CD4-positive, alpha-beta T cell (primary cell): ENCODE measurements around the gene KRTAP10-8. TPM values are rescaled to one million over a fixed set of nuclear protein-coding genes. Genes with fewer than 3 reads are reported as not detected.
"Not testable (repeated sequence)": the region's sequence is repeated elsewhere in the genome, so short reads cannot be mapped to it uniquely, and the experiment has no call there.

Source experiments
- ATAC-seq: fragments of 200-7000 bp; cut with Tn5 transposase; one replicate; pipeline ENCODE4 v1.10.0; 2022; ENCODE audit warnings: mild to moderate bottlenecking; ENCODE audit not compliant: poor library complexity
- CTCF ChIA-PET: fragments of 350-600 bp; sonication (Branson Sonifier 250); formaldehyde crosslinking; loops from one replicate; lab custom pipeline; 2021; ENCODE audit warnings: antibody characterized with exemption, inconsistent platforms; lab: Charles Lee
- POLR2A ChIA-PET: fragments of 350-600 bp; sonication (Branson Sonifier 250); formaldehyde crosslinking; loops from one replicate; lab custom pipeline; 2021; ENCODE audit warnings: antibody characterized with exemption, inconsistent platforms; lab: Charles Lee
- DNase-seq, 14 experiments: peaks; one replicate each; pipeline ENCODE4 v3.0.0-alpha.2; 2013 to 2020; ENCODE audit warnings: mixed read lengths in 2 of 14
- H3K27ac ChIP-seq, 2 donors: one replicate each; pipeline versions ENCODE4 v1.5.1 to v1.7.0; 2013; ENCODE audit warnings: low read length in 2 of 2, low read depth in 1 of 2, mild to moderate bottlenecking in 1 of 2
- H3K27me3 ChIP-seq, 2 experiments: 1 replicate in 1 of 2; 2 replicates in 1 of 2; pipeline versions ENCODE4 v1.6.1 to v1.7.0; 2013; ENCODE audit warnings: low read length in 2 of 2, control low read depth in 1 of 2, mild to moderate bottlenecking in 1 of 2, moderate library complexity in 1 of 2; ENCODE audit not compliant: insufficient read depth in 2 of 2, control insufficient read depth in 1 of 2
- H3K36me3 ChIP-seq: one replicate; pipeline ENCODE4 v1.6.1; 2013; ENCODE audit warnings: low read length, control low read depth; ENCODE audit not compliant: insufficient read depth
- H3K4me1 ChIP-seq: one replicate; pipeline ENCODE4 v1.6.1; 2013; ENCODE audit warnings: low read length, control low read depth; ENCODE audit not compliant: insufficient read depth
- H3K4me3 ChIP-seq: one replicate; pipeline ENCODE4 v1.5.1; 2013; ENCODE audit warnings: mild to moderate bottlenecking, low read length, moderate library complexity
- H3K9me3 ChIP-seq, 2 experiments: 1 replicate in 1 of 2; 2 replicates in 1 of 2; pipeline versions ENCODE4 v1.6.1 to v1.7.0; 2013; ENCODE audit warnings: low read length in 2 of 2, mild to moderate bottlenecking in 2 of 2, control low read depth in 1 of 2, moderate library complexity in 1 of 2; ENCODE audit not compliant: control insufficient read depth in 1 of 2, insufficient read depth in 1 of 2
- H3K27ac Mint-ChIP-seq: one replicate; pipeline ENCODE4 v1.8.0; 2020; ENCODE audit warnings: mixed read lengths
- H3K27me3 Mint-ChIP-seq: one replicate; pipeline ENCODE4 v1.8.0; 2021; ENCODE audit warnings: mixed read lengths
- H3K36me3 Mint-ChIP-seq: one replicate; pipeline ENCODE4 v1.8.0; 2021; ENCODE audit warnings: low read depth, mixed read lengths
- H3K4me1 Mint-ChIP-seq: one replicate; pipeline ENCODE4 v1.8.0; 2021; ENCODE audit warnings: low read depth, mixed read lengths
- H3K4me3 Mint-ChIP-seq: one replicate; pipeline ENCODE4 v1.8.0; 2020; ENCODE audit warnings: mild to moderate bottlenecking, mixed read lengths
- H3K9me3 Mint-ChIP-seq: one replicate; pipeline ENCODE4 v1.8.0; 2020; ENCODE audit warnings: mixed read lengths
- intact Hi-C, 2 experiments: fragments of 100-400 bp; cut with DNase I in 1 of 2; cut with micrococcal nuclease in 1 of 2; formaldehyde crosslinking; loops; one replicate each; pipeline versions ENCODE4 v1.15.1 to v1.9.0; 2023 to 2025; cut with DNase I, micrococcal nuclease
- total RNA-seq, 174 experiments: library from RNA in 2 of 174; stranded (reverse) in 2 of 174; gene quantifications; one replicate each; pipeline ENCODE4 v1.2.3 and lab custom pipeline; 2021 to 2026
- TF ChIP-seq, protein P1 (sequence below): fragments of 200-600 bp; IDR thresholded peaks from one replicate; pipeline ENCODE4 v1.8.0; 2022; ENCODE audit warnings: antibody characterized with exemption, mild to moderate bottlenecking

The KRTAP10-8 gene
- total RNA-seq, 2 experiments from 2014 or later, result not detected

DNA sequence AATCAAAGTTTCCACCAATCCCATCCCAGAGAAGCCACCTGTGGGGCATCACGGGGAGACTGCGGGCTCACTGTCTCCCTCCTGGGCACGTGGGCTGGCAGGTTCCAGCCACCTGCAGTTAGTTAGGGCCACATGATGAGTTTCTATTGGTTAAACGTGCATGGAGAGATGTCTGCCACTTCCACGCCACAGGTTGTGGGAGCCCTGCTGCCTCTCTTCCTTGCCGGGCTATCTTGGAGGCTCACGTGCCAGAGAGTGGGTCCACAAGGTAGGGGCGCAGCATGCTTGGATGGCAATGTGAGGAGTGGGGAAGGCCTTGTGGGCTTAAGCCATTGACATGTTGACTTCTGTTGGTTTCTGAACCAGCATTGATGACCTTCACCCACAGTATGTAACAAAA, 8.0 kb upstream of the KRTAP10-8 start:
- DNase-seq (no peak), ATAC-seq (no peak)
- Mint-ChIP-seq H3K4me3 (no peak overlapping the region), H3K27me3 (peaks cover 4% of the 10 kb centered on the region), H3K9me3 (peaks cover 4% of the 10 kb centered on the region), H3K27ac (no peak overlapping the region), H3K4me1 (no peaks in the 10 kb centered on the region), H3K36me3 (no peaks in the 10 kb centered on the region)
- POLR2A ChIA-PET, result no interaction called here
- H3K27me3 ChIP-seq, result no peaks in the 10 kb centered on the region
- TF ChIP-seq, protein P1, sequence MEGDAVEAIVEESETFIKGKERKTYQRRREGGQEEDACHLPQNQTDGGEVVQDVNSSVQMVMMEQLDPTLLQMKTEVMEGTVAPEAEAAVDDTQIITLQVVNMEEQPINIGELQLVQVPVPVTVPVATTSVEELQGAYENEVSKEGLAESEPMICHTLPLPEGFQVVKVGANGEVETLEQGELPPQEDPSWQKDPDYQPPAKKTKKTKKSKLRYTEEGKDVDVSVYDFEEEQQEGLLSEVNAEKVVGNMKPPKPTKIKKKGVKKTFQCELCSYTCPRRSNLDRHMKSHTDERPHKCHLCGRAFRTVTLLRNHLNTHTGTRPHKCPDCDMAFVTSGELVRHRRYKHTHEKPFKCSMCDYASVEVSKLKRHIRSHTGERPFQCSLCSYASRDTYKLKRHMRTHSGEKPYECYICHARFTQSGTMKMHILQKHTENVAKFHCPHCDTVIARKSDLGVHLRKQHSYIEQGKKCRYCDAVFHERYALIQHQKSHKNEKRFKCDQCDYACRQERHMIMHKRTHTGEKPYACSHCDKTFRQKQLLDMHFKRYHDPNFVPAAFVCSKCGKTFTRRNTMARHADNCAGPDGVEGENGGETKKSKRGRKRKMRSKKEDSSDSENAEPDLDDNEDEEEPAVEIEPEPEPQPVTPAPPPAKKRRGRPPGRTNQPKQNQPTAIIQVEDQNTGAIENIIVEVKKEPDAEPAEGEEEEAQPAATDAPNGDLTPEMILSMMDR, result no peak
- H3K4me3 ChIP-seq, result no peak overlapping the region
- intact Hi-C loops, result no loop called here
- H3K36me3 ChIP-seq, result no peaks in the 10 kb centered on the region
- no peak overlapping the region for H3K27ac ChIP-seq
- H3K9me3 ChIP-seq, result peaks cover 2 to 11% of the 10 kb centered on the region in 2 experiments
- CTCF ChIA-PET, result no interaction called here
- peaks cover 2% of the 10 kb centered on the region for H3K4me1 ChIP-seq

DNA sequence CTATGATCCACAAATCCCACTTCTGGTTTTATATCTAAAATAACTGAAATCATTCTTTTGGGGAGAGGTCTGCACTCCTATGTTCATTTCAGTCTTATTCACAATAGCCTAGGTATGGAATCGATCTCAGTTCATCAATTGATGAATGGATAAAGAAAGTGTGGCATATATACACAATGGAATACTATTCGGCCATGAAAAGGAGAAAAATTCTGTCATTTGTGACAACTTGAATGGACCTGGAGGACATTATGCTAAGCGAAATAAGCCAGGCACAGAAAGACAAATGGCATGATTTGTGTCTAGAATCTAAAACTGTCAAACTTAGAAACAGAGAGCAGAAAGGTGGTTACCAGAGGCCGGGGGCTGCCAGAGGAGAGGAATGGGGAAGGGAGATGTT, 5.4 kb upstream of the KRTAP10-8 start:
- POLR2A ChIA-PET, result no interaction called here
- no peak overlapping the region for H3K27ac ChIP-seq
- H3K4me3 ChIP-seq, result no peak overlapping the region
- H3K36me3 ChIP-seq, result no peaks in the 10 kb centered on the region
- H3K4me1 ChIP-seq, result peaks cover 2% of the 10 kb centered on the region
- Mint-ChIP-seq H3K27me3 (peaks cover 4% of the 10 kb centered on the region), H3K36me3 (no peaks in the 10 kb centered on the region), H3K4me1 (no peaks in the 10 kb centered on the region), H3K9me3 (peaks cover 10% of the 10 kb centered on the region), H3K4me3 (no peak overlapping the region), H3K27ac (no peak overlapping the region)
- DNase-seq (no peak), ATAC-seq (no peak)
- peaks cover 18 to 22% of the 10 kb centered on the region in 2 experiments for H3K9me3 ChIP-seq
- CTCF ChIA-PET, result no interaction called here
- intact Hi-C loops, result no loop called here
- TF ChIP-seq, protein P1, result no peak
- no peaks in the 10 kb centered on the region for H3K27me3 ChIP-seq

DNA sequence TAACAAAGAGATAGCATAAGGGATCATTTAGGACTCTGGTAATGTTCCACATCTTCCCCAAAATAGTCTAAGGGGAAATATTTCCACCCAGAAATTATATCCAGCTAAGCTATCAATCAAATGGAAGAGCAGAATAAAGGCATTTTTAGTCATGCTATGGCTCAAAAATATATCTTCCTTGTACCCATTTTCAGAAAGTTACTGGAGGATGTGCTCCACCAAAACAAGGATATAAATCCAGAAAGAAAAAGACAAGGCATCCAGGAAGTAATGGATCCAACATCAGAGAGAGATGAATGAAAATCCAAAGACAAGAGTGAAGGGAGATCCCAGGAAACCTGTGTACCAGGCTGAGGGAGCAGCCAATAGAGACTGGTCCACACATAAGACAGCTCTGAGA, 2.7 kb upstream of the KRTAP10-8 start:
- ChIA-PET CTCF (no interaction called here), POLR2A (no interaction called here)
- Mint-ChIP-seq H3K27me3 (peaks cover 4% of the 10 kb centered on the region), H3K36me3 (no peaks in the 10 kb centered on the region), H3K9me3 (peaks cover 10% of the 10 kb centered on the region), H3K4me1 (no peaks in the 10 kb centered on the region), H3K27ac (no peak overlapping the region), H3K4me3 (no peak overlapping the region)
- H3K27ac ChIP-seq, result no peak overlapping the region
- TF ChIP-seq, protein P1, result no peak
- no peak overlapping the region for H3K4me3 ChIP-seq
- no peak for ATAC-seq
- no peaks in the 10 kb centered on the region for H3K4me1 ChIP-seq
- H3K9me3 ChIP-seq, result peaks cover 22 to 26% of the 10 kb centered on the region in 2 experiments
- DNase-seq, result no peak
- intact Hi-C loops, result no loop called here
- H3K36me3 ChIP-seq, result no peaks in the 10 kb centered on the region
- no peaks in the 10 kb centered on the region for H3K27me3 ChIP-seq

DNA sequence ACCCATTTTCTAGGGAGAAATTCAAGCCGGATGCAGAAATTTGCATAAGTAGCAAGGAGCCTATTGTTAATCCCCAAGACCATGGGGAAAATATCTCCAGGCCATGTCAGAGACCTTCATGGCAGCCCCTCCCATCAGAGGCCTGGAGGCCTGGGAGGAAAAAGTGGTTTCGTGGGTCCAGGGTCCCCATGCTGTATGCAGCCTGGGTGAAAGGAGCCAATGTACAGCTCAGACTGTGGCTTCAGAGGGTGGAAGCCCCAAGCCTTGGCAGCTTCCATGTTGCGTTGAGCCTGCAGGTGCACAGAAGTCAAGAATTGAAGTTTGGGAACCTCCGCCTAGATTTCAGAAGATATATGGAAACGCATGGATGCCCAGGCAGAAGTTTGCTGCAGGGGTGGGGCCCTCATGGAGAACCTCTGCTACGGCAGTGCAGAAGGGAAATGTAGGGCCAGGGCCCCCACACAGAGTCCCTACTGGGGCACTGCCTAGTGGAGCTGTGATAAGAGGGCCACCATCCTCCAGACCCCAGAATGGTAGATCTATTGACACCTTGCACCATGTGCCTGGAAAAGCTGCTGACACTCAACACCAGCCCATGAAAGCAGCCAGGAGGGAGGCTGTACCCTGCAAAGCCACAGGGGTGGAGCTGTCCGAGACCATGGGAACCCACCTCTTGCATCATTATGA, 1.6 kb upstream of the KRTAP10-8 start:
- H3K36me3 Mint-ChIP-seq, H3K36me3 ChIP-seq, H3K27me3 Mint-ChIP-seq, H3K4me1 Mint-ChIP-seq, DNase-seq, H3K27ac Mint-ChIP-seq, POLR2A ChIA-PET, ATAC-seq, CTCF ChIA-PET, H3K27me3 ChIP-seq, H3K27ac ChIP-seq, H3K4me1 ChIP-seq, H3K4me3 Mint-ChIP-seq, H3K9me3 Mint-ChIP-seq, H3K4me3 ChIP-seq: not testable (repeated sequence)
- intact Hi-C loops, result loop anchor here in 1 of 2 experiments (10.0 kb wide), 1 partner anchor 65 kb away; the partner anchor contains the start of gene KRTAP10-1
- peaks cover 22 to 26% of the 10 kb centered on the region in 2 experiments for H3K9me3 ChIP-seq
